Parathyroid adenoma (tissue), 2 donors: ENCODE data around the gene DMD.

Source experiments
- H2AFZ ChIP-seq: fragments of 300-600 bp; sonication (generic); one replicate; pipeline ENCODE4 v1.7.0; 2017; ENCODE audit warnings: antibody characterized with exemption, mild to moderate bottlenecking
- H3K27ac ChIP-seq: fragments of 300-600 bp; sonication (generic); one replicate; pipeline ENCODE4 v1.7.0; 2017
- H3K27me3 ChIP-seq: fragments of 300-600 bp; sonication (generic); one replicate; pipeline ENCODE4 v1.7.0; 2017; ENCODE audit warnings: low read length; ENCODE audit not compliant: control insufficient read depth, insufficient read depth
- H3K36me3 ChIP-seq: fragments of 300-600 bp; sonication (generic); one replicate; pipeline ENCODE4 v1.7.0; 2017; ENCODE audit warnings: low read length; ENCODE audit not compliant: control insufficient read depth, insufficient read depth
- H3K4me1 ChIP-seq: fragments of 300-600 bp; sonication (generic); one replicate; pipeline ENCODE4 v1.7.0; 2017; ENCODE audit warnings: control low read depth
- H3K4me2 ChIP-seq: fragments of 300-600 bp; sonication (generic); one replicate; pipeline ENCODE4 v1.7.0; 2017; ENCODE audit warnings: low read length
- H3K4me3 ChIP-seq: fragments of 300-600 bp; sonication (generic); one replicate; pipeline ENCODE4 v1.7.0; 2017; ENCODE audit warnings: low read depth, low read length
- H3K79me2 ChIP-seq: fragments of 300-600 bp; sonication (generic); one replicate; pipeline ENCODE4 v1.7.0; 2017; ENCODE audit warnings: control low read depth
- H3K9ac ChIP-seq: fragments of 300-600 bp; sonication (generic); one replicate; pipeline ENCODE4 v1.7.0; 2017; ENCODE audit warnings: mild to moderate bottlenecking
- H3K9me3 ChIP-seq: fragments of 300-600 bp; sonication (generic); one replicate; pipeline ENCODE4 v1.7.0; 2017; ENCODE audit warnings: low read length; ENCODE audit not compliant: control insufficient read depth
- CTCF ChIP-seq: fragments of 300-600 bp; sonication (generic); IDR thresholded peaks from one replicate; pipeline ENCODE4 v1.7.0; 2017; ENCODE audit warnings: antibody characterized with exemption, mild to moderate bottlenecking
- donor health status: primary hyperparathyroidism.

The DMD gene

GRCh38 chrX:31166832-31167231 is 2044.5 kb downstream of the DMD start:
- no peak overlapping the region for H3K27ac ChIP-seq
- H3K4me2 ChIP-seq: no peak overlapping the region
- H3K4me1 ChIP-seq: no peaks in the 10 kb centered on the region
- no peaks in the 10 kb centered on the region for H3K9me3 ChIP-seq
- H3K36me3 ChIP-seq: no peaks in the 10 kb centered on the region
- H2AFZ ChIP-seq: no peak overlapping the region
- H3K4me3 ChIP-seq: no peak overlapping the region
- H3K27me3 ChIP-seq: no peaks in the 10 kb centered on the region
- no peak overlapping the region for H3K9ac ChIP-seq
- H3K79me2 ChIP-seq: no peaks in the 10 kb centered on the region
- TF ChIP-seq CTCF: no peak

- Histone ChIP-seq H3K27ac (no peak overlapping the region), H3K4me1 (no peaks in the 10 kb centered on the region), H3K9ac (no peak overlapping the region), H3K79me2 (no peaks in the 10 kb centered on the region), H3K4me3 (no peak overlapping the region), H2AFZ (no peak overlapping the region), H3K9me3 (no peaks in the 10 kb centered on the region), H3K27me3 (no peaks in the 10 kb centered on the region), H3K36me3 (no peaks in the 10 kb centered on the region), H3K4me2 (no peak overlapping the region)
- TF ChIP-seq CTCF: no peak
Observed at GRCh38 chrX:31166416-31166815, 2044.9 kb downstream of the DMD start.

DNA sequence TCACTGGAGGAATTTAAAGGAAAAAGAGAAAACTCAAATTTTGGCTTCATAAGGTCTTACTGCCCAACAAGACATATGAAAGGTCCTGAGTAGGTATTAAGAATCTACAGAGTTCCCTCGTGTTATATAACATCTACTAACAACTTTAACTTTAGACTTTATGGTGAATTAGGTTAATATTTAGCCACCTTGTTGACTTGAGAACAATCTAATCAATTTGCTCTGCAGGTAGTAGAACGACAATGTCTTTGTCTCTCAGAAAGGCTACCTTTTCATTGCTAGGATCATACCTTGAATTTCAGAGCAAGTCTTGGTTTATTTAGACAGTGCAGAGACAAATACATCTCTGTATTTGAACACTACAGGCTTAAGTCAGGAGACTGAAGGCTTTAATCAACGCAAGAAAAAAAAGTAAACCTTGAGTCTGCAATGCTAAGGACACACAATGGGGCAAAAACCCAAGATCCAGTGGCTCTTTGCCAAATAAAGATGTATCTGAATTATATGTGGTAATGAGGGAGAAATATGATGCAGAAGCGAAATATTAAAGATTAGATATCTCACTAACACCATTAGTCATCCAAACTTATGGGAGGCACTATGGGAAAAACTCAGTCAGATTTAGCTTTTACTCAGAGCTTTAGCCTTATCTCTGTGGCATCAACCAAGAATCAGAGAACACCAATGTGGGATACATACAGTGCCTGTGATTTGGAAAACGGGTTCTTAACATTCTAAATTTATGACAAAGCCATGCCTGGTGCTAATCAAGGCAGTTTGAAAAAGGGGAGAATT is 2045.9 kb downstream of the DMD start:
- no peaks in the 10 kb centered on the region for H3K36me3 ChIP-seq
- TF ChIP-seq CTCF: no peak
- H3K79me2 ChIP-seq: no peaks in the 10 kb centered on the region

DNA sequence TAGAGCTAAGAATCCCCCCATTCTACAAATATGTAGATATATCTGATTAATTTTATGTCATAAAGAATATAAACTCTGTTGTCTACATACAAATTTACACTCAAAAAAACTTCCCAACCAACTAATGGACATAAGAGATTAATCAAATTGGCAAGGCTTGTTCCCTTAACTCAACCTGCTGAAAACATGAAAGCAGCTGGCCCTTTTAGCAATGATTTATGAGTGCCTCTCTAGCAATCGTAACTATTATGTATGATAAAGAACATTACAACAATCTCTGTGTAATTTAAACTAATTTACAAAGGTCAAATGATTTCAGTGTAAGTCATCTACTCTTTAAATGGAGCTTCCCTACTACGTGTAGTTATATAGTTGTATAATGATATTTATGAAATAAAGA is 2056.4 kb downstream of the DMD start:
- H3K27ac ChIP-seq: no peak overlapping the region
- H3K4me3 ChIP-seq: no peak overlapping the region
- no peak overlapping the region for H3K4me2 ChIP-seq
- no peaks in the 10 kb centered on the region for H3K9me3 ChIP-seq
- no peak overlapping the region for H2AFZ ChIP-seq
- TF ChIP-seq CTCF: no peak
- no peak overlapping the region for H3K9ac ChIP-seq
- no peaks in the 10 kb centered on the region for H3K79me2 ChIP-seq
- H3K27me3 ChIP-seq: no peaks in the 10 kb centered on the region
- no peaks in the 10 kb centered on the region for H3K36me3 ChIP-seq
- H3K4me1 ChIP-seq: no peaks in the 10 kb centered on the region

More for the DNA sequence above, 2045.9 kb downstream of the DMD start:
- Histone ChIP-seq H3K4me1 (no peaks in the 10 kb centered on the region), H3K27me3 (no peaks in the 10 kb centered on the region), H3K9me3 (no peaks in the 10 kb centered on the region), H3K4me2 (no peak overlapping the region), H3K27ac (no peak overlapping the region), H3K4me3 (no peak overlapping the region), H3K9ac (no peak overlapping the region), H2AFZ (no peak overlapping the region)
